Dermis blood vessel endothelial cell (primary cell): ENCODE measurements around the gene PIGX. TPM values are rescaled to one million over a fixed set of nuclear protein-coding genes. Genes with fewer than 3 reads are reported as not detected.
"Not testable (repeated sequence)": the region's sequence is repeated elsewhere in the genome, so short reads cannot be mapped to it uniquely, and the experiment has no call there.

Source experiments
- DNase-seq: peaks from one replicate; pipeline ENCODE4 v3.0.0; 2010
- total RNA-seq: library from RNA; depleted of rRNA; stranded (reverse); fragments of >200 nt; gene quantifications from 2 replicates; pipeline ENCODE4 v1.2.3, GENCODE V29; 2014

The PIGX gene
- total RNA-seq, 1 donor from 2014 or later: 34.4 TPM

DNA sequence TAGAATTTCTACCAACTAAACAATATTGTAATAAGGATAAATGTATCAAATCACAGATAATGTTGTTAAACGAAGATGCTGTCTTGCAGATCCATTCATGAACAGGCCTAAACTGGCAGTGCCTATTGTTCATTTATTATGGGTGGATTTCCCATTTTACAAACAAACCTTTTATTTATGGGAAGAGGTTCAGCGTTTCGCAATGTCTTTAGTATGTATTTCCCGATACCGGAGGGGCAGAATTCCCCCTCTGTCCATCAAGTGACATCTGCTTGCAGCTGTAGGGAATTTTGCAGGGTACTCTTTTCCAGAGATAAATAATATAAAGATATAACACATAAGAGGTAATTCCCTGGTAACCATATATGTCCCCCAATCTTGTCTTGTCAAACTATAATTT lies 5.8 kb upstream of the PIGX start:
- DNase-seq: no peak

DNA sequence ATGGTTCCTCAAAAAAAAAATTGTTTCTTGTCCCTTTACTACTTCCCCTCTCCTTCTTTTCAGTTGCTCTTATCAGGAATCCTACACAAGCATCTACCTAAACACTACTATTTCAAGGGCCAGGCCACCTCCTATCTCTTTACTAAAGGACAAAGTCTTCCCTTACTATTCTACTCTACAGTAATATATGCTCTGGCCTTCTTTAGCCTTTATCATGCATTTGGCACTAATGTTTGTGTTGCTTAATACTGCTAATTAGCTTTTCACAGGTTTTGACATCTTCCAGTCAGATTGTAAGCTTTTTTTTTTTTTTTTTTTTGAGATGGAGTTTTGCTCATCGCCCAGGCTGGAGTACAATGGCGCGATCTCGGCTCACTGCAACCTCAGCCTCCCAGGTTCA lies 5.4 kb upstream of the PIGX start:
- no peak for DNase-seq

DNA sequence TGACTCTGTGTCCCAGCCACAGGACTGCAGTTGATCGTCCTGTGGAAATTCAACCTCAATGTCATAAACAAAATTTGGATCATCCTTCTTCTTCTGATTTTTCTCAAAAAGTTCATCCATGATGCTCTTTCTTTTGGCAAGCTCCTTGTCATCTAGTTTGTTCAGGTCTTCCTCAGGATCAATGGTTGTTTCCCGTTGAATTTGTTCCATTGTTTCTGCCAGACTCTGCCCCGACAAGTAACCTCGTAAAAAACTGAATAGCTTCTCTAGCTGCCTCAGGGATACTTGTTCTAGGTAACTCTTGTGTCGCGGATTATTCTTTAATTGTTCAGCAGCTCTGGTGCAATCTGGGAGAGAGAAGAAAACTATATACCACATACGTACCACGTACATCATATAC lies 4.6 kb upstream of the PIGX start:
- peak; percentile 65 for DNase-seq

DNA sequence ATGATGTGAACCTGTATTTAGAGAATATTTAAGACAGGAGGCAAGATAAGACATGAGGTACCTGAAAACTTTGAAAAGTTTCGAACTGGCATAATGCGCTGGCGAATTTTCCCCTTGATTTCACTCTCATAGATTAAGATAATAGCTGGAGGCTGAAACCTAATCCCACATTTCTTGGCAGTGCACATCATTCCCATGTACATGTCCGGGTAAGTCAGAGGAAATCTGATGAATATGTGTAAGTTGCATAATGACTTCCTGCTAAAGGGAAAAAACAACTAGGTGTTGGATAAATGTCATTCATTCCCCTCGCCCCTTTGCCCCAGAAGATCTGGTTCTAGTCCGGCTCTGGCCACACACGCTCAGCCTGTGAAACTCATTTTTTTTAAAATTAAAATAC lies 3.7 kb upstream of the PIGX start:
- peak; percentile 66 for DNase-seq

DNA sequence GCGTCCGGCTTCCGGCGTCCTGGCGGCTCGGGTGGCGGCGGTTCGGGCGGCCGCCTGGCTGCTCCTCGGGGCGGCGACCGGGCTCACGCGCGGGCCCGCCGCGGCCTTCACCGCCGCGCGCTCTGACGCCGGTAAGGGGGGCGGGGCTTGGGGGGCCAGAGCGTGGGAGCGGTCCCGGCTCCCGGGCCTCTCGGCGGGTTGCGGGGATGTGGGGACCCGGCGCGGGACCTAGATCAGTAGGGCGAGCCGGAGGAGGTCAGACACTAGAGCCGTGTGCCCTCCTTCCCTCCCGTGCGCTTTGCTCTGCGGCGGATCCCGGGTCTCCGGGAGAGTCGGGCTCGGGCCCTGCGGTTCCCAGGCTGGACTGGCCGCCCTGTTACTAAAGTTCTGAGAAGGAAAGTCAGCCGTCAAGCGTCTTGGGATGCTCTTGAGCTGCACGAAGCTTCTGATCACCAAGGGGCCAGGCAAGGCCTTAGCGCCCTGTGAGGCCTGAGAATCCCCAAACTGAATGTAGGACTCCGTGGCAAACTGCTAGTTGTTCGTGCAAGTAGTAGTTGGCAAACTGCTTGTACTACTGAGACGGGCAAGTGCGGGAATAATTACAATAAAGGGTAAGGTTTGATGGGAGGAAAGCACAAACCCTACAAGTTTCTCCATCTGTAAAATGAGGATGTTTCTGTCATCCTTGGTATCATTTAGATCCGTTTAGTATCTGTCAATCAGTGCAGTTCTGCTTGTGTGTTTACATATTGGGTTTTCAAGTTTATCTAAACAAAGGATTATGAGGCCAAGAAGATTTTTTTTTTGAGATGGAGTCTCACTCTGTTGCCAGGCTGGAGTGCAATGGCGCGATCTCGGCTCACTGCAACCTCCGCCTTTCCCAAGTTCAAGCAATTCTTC lies 587 bp downstream of the PIGX start:
- DNase-seq: peak; percentile 63

DNA sequence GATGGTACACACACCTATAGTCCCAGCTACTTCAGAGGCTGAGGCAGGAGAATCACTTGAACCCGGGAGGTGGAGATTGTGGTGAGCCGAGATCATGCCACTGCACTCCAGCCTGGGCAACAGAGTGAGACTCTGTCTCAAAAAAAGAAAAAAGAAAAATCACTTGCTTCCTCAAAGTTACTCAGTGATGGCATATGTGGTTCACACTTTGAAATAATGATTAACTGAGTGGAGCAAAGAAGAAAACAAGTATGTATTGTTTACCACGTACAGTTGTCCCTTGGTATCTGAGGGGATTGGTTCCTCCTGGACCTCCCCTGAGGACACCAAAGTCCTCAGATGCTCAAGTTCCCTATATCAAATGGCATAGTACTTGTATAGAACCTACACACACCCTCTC lies 5.0 kb downstream of the PIGX start:
- not testable (repeated sequence) for DNase-seq

DNA sequence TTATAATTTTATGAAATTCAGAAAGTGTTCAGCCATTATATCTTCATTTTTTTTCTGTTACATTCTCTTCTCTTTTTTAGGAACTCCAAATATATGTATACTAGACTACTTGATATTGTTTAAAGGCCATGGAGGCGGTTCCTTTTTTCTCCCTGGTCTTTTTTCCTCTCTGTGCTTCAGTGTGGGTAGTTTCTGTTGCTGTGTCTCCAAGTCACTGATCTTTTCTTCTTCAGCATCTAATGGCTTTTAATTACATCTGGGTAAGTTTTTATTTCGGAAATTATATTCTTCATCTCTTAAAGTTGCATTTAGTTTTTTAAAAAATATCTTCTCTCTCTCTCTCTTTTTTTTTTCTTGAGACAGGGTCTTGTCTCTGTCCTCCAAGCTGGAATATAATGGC lies 8.9 kb downstream of the PIGX start:
- no peak for DNase-seq

DNA sequence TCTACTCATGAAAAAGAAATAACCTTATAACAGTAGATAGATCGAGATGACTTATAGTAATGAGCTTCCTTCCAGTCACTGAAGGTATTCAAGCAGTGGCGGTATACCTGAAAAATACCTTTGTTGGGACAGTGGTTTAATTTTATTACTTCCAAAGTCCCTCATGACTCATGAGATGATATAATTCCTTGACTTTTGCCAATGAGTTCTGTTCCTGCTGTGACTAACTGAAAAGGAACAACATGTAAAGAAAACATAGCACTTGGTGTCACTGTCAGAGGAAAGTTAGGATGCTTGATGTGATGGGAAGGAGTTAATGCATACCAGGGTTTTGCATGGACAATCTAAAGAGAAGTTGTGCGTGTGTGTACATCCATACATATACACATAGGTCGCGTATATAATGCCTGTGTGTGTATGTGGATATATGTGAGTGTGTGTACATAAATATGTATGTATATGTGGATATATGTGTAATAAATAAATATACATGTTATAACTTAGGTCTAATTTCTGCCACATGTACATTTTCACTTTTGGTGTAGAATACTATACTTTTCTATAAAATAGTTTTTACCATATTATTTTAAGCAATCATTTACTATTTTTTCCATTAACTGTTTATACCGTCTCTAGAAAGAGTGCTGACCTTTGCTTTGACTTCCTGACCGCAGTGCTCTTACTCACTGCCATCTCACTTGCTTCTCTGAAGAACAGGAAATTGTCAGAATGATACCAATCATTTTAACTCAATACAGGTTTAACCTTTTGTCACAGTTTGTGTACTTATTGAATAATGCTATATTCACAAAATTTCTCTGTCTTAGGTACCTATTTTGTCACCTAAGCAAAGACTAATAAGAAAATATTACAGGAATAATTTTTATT lies 14.9 kb downstream of the PIGX start:
- DNase-seq: peak; percentile 61

DNA sequence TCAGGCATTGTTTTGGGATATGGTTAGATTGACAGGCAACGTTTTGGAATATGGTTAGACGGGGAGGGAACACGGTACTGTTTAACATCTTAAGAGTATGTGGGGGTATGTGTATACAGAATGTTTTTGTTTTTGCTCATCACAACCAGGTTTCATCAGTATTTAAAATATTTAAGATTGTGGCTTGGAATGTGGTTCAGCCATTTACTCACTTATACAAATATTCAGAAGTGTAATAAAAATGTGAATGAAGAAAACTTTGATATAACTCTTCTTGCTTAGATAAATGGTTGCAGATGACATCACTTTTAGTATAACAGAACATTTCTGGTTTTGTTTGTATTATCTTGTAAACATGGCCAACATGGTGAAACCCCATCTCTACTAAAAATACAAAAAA lies 23.6 kb downstream of the PIGX start:
- DNase-seq: no peak

DNA sequence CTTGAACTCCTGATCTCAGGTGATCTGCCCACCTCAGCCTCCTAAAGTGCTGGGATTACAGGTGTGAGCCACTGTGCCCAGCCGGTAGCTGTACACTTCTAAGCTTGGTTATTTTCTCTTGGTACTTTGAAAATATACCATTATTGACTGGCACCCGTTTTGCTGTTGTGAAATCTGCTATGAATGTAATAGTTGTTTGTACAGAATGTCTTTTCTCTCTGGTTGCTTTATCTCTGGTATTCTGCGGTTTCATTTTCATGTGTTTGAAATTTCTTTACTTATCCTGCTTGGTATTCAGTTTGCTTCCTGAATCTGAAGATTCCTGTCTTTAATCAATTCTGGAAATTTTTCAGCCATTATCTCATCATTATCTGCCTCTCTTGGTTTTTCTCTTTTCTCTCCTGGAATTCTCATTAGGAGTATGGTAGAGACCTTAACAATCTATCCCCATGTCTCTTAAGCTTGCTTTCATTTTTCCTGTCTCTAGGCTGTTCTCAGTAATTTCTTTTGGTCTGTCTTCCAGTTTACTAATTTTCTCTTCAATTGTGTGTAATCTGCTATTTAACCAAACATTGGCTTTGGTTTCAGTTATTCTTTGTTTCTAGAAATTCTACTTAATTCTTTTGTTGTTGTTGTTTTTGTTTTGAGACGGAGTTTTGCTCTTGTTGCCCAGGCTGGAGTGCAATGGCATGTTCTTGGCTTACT lies 24.6 kb downstream of the PIGX start:
- DNase-seq: no peak

DNA sequence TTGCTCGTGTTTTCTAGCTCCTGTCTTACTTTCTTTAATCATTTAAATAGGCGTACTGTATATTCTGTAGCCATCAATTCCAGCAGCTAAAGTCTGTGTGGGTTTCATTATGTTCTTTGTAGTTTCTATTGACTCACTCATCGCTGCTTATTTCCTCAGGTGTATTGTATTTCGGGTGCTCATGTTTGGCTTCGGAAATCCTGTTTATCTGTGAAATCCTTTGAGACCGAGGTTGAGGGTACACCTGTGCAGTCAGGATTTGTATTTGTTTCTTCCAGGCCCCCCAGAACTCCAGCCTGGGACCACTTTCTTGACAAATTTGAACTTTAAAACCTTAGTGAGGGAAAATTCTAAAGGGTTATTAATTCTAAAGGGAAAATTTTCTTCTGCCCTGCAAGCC lies 25.5 kb downstream of the PIGX start:
- no peak for DNase-seq

DNA sequence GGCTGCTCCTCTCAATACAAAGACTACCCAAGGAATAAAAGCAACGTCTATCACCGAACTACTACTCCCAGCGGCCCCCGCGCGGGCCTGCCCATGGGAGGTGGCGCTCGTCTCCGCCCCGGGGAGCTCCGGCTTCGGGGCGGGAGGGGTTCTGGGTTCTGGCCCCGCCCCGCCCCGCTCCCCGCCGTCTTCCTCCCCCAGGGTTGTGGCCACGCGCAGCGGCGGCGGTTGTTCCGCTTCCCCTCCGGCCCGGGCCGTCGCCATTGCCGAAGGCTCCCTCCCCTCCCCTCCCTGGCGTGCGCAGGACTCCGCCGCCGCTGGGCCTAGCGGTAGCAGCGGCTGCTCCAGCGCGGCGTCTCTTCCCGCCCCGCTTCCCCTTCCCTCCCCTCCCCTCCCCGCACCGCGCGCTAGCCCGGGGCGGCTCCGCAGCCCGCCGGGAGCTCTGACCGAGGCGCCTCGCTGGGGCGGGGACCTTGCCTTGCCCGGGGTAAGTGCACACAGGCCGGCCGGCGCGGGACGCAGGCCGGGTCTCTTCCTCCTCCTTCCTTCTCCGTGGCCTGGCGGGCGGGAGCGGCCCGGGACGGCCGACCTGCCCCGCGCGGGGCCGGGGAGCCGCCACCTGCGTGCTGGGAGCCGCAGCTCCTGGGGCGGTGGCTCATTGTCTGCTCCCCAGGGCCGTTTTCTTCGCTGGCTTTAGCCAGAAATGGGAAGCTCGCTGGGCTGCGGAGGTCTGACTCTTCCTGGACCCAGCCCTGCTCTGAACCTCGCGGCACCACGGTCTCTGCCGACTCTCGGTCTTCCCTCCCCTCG lies 27.7 kb downstream of the PIGX start, which contains the start of gene PAK2:
TSS of gene PAK2 (plus strand) at position 187 of the 810 bp plus-strand sequence. CDS start 42,790 bp downstream, outside the sequence.
- peak; percentile 90 for DNase-seq

DNA sequence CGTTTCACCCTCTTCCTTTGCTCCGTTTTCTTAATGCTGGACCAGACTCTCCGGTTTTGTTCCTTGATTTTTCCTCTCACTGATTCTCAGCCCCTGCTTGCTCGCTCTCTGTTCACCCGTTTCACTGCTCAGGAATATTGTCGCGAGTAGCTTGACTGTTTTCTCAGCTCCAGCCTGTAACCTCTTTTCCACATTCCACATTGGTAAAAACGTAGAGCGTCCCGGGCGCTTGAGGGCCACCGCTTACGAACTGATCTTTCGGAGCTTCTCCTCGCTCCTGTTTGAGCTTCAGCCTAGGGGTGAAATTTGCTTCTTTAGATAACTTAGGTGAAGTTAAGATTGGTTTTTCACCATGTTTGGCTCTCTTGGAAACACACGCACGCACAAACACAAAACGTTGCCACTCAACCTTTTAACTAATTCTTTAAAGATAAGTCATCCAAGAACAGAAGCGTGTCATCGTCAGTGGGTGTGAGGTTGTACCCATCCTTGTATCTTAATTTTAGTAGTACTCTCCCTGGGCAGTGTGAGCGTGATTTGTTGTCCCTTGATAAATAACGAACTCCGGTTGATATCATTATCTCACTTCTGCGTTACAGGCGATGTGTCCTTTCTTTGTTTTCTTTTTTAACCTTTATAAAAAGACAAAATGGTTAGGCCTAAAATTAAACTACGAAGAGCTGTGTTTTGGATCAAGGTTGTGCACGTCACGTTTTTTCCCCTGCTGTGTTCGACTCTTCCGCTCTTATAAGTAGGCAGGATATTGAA lies 28.5 kb downstream of the PIGX start:
- DNase-seq: peak; percentile 67

DNA sequence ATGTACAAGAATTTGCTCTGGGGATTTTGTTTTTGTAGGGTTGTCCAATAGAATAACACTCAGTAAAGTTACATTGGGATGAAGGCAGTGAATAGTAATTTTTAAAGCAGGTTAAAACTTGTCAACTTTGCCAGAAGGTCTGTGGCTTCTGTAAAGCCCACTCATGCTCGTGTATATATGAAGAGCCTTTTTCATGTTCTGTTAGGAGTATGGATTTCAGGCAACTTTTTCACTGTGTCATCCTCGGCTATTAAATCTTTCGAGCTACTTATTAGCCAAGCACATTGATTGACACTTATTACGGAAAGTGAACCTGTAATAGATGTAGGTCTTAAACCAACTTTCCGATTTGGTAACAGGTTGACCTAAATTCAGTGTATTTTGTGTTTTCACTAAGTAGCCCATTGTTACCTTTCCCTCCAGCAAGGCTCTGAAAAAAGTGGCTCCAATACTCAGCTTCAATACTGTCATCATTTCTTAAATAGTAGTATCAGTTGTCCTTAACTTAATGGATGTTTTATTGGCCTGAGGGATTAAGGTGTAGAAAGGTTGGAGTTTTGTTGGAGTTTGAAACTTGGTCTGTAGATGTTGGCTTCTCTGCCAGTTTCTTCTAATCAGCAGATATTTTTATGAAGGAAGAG lies 29.2 kb downstream of the PIGX start:
- no peak for DNase-seq

DNA sequence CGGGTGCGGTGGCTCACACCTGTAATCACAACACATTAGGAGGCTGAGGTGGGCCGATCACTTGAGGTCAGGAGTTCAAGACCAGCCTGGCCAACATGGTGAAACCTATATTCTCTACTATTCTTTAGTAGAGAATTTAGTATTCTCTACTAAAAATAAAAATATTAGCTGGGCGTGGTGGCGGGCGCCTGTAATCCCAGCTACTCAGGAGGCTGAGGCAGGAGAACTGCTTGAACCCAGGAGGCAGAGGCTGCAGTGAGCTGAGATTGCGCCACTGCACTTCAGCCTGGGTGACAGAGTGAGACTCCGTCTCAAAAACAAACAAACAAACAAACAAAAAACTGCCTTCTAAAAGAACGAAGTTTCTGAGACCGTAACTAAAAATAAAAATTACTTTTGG lies 31.4 kb downstream of the PIGX start:
- DNase-seq: not testable (repeated sequence)

DNA sequence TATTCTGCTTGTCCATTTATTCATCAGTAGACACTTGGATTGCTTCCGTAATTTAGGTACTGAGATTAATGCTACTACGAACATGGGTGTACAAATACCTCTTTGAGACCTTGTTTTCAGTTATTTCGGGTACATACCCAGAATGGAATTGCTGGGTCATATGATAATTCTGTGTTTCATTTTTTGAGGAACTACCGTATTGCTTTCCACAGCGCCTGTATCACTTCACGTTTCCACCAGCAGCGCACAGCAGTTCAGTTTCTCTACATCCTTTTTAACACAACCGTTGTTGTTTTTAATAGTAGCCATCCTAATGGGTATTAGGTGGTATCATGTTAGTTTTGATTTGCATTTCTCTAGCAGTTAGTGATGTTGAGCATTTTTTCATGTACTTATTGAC lies 36.9 kb downstream of the PIGX start:
- DNase-seq: no peak

DNA sequence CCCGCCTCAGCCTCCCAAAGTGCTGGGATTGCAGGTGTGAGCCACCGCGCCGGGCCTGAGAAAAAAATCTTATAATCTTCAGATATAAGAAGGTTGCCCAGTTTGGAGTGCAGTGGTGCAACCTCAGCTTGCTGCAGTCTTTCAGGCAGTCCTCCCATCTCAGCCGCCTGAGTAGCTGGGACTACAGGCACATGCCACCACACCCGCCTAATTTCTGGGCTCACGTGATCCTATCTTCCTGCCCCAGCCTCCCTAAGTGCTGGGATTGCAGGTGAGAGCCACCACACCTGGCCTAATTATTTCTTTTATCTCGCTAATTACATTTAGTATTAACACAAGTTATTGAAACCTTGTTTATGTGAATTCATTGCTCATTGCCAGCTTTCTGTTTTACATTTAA lies 41.0 kb downstream of the PIGX start:
- no peak for DNase-seq

DNA sequence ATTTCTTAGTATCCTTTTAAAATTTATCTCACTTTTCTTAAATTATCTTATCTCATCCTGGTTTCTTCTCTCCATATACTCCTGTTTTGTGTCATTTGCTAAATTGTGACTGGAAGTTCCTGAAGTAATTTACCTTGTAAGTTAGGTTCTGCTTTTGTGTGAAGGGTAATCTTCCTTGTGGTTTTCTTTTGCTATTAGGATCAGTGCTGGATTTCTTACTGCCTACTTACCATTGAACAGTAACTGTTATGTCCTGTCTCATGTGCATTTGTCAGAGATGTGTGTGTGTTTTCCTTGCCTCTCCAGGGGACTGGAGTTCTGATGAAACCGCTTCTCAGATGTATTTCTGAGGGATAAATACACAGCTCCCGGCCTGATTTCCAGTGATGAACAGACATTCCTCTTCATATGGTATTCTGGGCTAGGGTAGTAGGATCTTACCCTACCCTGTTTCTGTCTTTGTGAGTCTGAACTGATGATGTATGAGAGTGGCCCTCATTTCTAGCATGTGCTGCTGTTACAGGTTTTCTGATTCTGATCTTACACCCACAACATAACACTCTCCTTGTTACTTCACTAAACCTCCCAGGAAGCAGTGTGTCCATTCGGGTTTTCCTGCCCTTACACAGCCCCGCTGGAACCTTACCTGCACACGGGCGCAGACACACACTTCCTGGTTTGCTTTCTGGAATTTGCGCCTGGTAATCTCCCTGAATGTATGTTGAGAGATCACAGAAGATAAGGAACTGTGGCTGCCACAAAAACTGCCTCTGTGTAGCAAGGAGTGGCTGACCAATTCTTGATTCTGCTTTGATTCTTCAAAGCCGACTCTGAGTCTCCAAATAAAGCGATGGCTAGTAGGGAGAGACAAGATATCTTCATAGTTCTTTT lies 42.2 kb downstream of the PIGX start:
- peak; percentile 21 for DNase-seq

DNA sequence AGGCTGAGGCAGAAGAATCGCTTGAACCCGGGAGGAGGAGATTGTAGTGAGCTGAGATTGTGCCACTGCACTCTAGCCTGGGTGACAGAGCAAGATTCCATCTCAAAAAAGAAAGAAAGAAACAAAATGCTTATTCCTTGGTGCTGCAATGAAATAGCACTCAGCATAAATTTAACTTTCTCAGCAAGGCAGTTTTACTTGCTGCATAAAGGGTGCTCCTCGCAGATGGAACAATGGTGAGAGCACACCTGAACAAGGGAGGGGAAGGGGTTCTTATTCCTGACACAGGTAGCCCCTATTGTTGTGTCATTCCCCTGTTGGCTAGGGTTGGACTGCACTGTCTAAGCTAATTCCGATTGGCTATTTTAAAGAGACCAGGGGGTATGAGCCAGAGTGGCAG lies 44.6 kb downstream of the PIGX start:
- no peak for DNase-seq
